Uterus (tissue), 2 donors: Measurements from ENCODE around the gene SCAPER.

Experiments used
- CTCF ChIP-seq, 4 experiments: fragments of 200-600 bp in 2 of 4; fragments of 450-650 bp in 2 of 4; sonication (generic) in 2 of 4; IDR thresholded peaks; one replicate each; pipeline ENCODE4 v1.5.1; 2016 to 2019; ENCODE audit warnings: antibody characterized with exemption in 4 of 4, mild to moderate bottlenecking in 2 of 4, moderate library complexity in 1 of 4
- POLR2A ChIP-seq, 2 donors: fragments of 450-650 bp; IDR thresholded peaks; one replicate each; pipeline ENCODE4 v1.6.1; 2016; ENCODE audit warnings: antibody characterized with exemption in 2 of 2, mild to moderate bottlenecking in 1 of 2, moderate library complexity in 1 of 2

- TF ChIP-seq CTCF (IDR thresholded peaks at IDR 0.05) (no peak), POLR2A (IDR thresholded peaks at IDR 0.05) (no peak)
These were observed 152.6 kb downstream of the SCAPER start for GRCh38 chr15:76752549-76752948.
